ENCODE results near the gene RGS9BP.
"Not testable (repeated sequence)": the region's sequence is repeated elsewhere in the genome, so short reads cannot be mapped to it uniquely, and the experiment has no call there.

Gene RGS9BP

DNA sequence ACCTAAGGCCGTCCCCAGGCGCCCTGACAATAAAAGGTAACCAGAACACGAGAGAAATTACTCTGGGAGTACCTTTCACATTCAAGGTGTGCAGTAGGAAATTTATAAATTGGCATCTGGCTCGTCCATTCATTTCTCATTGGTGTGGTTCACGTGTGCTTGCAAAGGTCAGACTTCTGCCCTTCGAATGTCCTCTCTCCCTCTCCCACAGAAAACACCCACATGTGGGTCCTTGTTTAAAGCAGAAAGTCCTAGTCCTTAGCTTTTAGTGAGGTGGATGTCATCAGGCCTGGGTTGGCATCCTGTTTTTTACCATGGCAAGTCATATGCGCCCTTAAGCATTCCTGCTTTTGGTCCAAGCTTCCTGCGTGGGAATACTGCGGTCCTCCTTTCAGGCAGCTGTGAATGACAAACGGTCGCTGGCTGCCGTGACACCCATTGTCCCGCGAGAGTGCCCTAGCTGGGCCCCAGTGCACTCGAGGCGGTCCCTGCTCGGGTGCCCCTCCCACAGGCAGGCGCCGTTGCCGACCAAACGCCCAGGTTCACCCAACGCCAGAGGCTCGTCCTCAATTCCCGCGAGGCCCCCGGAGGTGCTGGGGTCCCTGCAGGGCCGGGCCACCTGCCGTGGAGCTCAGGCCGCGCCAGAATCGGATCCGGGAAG, 15.8 kb downstream of the RGS9BP start, which contains the start of gene NUDT19:
NUDT19 (plus strand) TSS at position 531 of the 661 bp plus-strand sequence. CDS start 140 bp downstream, outside the sequence.
- TF ChIP-seq, protein P1, sequence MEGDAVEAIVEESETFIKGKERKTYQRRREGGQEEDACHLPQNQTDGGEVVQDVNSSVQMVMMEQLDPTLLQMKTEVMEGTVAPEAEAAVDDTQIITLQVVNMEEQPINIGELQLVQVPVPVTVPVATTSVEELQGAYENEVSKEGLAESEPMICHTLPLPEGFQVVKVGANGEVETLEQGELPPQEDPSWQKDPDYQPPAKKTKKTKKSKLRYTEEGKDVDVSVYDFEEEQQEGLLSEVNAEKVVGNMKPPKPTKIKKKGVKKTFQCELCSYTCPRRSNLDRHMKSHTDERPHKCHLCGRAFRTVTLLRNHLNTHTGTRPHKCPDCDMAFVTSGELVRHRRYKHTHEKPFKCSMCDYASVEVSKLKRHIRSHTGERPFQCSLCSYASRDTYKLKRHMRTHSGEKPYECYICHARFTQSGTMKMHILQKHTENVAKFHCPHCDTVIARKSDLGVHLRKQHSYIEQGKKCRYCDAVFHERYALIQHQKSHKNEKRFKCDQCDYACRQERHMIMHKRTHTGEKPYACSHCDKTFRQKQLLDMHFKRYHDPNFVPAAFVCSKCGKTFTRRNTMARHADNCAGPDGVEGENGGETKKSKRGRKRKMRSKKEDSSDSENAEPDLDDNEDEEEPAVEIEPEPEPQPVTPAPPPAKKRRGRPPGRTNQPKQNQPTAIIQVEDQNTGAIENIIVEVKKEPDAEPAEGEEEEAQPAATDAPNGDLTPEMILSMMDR (IDR thresholded peaks at IDR 0.05; ENCODE audit: insufficient read depth, low read length, missing control alignments), result no peak
- no peak for DNase-seq (ENCODE audit: low read depth, low spot score)
- CTCF ChIA-PET, result interaction anchor here (0.6 to 1.3 kb wide), 7 partner anchors 8 to 281 kb away, joined by 3 to 5 read pairs (median 3); partner anchors contain the start of genes CEP89 and FAAP24
- POLR2A ChIA-PET, result interaction anchor here (0.6 to 0.8 kb wide), 2 partner anchors 16 to 485 kb away, joined by 3 read pairs; partner anchors contain the start of gene ANKRD27
- peak within 1 kb of the TSS; percentile 71 for H3K4me3 ChIP-seq (ENCODE audit: low read depth, low read length)

DNA sequence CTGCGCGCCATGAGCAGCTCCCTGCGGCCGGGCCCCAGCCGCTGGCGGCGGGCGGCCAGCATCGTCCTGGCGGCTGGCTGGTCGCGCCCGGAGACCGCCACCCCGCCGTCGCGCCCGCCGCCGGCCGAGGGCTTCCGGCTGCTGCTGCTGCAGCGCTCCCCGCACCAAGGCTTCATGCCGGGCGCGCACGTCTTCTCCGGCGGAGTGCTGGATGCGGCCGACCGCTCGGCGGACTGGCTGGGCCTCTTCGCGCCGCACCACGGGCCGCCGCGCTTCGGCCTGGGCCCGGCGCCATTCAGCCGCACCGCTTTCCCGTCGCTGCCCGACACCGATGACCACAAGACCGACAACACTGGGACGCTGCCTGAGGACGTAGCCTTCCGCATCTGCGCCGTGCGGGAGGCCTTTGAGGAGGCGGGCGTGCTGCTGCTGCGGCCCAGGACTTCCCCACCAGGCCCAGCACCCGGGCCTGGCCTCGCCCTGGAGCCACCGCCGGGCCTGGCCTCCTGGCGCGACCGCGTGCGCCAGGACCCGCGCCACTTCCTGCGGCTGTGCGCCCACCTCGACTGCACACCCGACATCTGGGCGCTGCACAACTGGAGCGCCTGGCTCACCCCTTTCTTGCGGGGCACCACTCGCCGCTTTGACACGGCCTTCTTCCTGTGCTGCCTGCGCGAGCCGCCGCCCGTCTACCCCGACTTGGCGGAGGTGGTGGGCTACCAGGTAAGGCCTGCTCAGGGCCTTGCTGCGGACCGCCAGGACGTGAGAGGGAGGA, 16.5 kb downstream of the RGS9BP start:
- ChIA-PET POLR2A (interaction anchor here (0.8 kb wide), 1 partner anchor 484 kb away, joined by 3 read pairs; no protein-coding TSS in a partner anchor), CTCF (interaction anchor here (0.6 to 1.9 kb wide), 6 partner anchors 8 to 280 kb away, joined by 3 to 6 read pairs (median 3); partner anchors contain the start of genes CEP89 and FAAP24)
- H3K4me3 ChIP-seq (ENCODE audit: low read depth, low read length), result peak overlapping the region; percentile 71
- DNase-seq (ENCODE audit: low read depth, low spot score), result no peak
- TF ChIP-seq, protein P1 (IDR thresholded peaks at IDR 0.05; ENCODE audit: insufficient read depth, low read length, missing control alignments), result no peak

DNA sequence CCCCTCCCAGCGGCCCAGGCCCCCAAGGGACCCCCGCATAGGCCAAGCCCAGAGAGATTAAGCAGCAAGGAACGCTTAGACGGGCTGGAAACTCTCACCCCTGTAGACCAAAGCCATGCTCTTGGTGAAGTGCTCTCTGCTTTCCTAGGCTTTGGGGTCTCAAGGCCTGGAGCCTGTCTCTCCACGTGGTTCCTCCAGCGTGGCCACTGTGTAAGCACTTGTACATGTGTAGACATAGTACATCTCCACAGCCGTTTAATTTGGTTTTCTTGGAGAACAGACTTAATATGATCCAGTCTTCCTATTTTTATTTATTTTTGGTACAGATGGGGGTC, 17.0 kb downstream of the RGS9BP start:
- H3K4me3 ChIP-seq (ENCODE audit: low read depth, low read length), result peak overlapping the region; percentile 71
- no peak for DNase-seq (ENCODE audit: low read depth, low spot score)
- ChIA-PET CTCF (interaction anchor here (1.9 kb wide), 1 partner anchor 15 kb away, joined by 6 read pairs; no protein-coding TSS in a partner anchor), POLR2A (no interaction called here)
- TF ChIP-seq, protein P1 (IDR thresholded peaks at IDR 0.05; ENCODE audit: insufficient read depth, low read length, missing control alignments), result no peak

DNA sequence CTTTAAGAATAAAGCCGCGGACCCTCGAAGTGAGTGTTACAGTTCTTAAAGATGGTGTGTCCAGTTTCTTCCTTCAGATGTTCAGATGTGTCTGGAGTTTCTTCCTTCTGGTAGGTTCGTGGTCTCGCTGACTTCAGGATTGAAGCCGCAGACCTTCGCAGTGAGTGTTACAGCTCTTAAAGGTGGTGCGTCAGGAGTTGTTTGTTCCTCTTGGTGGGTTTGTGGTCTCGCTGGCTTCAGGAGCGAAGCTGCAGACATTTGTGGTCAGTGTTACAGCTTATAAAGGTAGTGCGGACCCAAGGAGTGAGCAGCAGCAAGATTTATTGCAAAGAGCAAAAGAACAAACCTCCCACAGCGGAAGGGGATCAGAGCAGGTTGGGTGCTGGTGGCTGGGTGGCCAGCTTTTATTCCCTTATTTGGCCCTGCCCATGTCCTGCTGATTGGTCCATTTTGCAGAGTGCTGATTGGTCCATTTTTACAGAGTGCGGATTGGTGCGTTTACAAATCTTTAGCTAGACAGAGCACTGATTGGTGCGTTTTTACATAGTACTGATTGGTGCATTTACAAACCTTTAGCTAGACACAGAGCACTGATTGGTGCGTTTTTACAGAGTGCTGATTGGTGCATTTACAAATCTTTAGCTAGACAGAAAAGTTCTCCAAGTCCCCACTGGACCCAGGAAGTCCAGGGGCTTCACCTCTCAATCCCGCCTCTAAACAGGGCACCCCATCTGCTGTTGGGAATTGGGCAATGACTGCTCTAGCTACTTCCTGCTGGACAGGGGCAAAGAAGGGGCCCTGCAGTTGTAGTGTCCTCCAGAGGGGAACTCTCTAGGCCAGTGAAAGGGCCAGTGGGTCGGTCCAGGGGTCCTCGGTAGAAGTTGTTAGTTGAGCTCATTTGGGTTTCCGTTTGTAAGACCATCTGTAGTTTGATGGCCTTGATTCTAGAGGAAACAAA, 17.8 kb downstream of the RGS9BP start:
- CTCF ChIA-PET, result interaction anchor here (1.9 kb wide), 1 partner anchor 16 kb away, joined by 6 read pairs; no protein-coding TSS in a partner anchor
- peak overlapping the region; percentile 71 for H3K4me3 ChIP-seq (ENCODE audit: low read depth, low read length)
- DNase-seq (ENCODE audit: low read depth, low spot score); POLR2A ChIA-PET: not testable (repeated sequence)

DNA sequence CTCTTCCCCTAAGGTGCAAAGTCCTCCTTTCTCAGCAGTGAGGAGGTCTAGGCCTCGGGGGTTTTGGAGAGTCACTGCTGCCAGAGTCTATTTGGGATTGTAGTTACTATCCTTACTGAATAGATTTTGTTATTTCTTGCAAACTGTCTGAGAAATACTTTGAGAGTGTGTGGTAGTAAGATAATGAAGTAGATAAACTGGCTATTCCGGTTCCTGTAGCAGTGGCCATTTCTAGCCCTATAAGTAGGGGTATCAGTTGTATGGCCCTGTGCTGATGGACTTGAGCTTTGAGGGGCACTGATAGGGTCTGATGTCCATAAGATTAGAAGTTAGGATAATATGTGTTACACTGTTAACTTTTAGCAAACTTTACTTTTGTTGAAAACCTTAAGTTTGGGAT, 18.7 kb downstream of the RGS9BP start:
- POLR2A ChIA-PET; DNase-seq (ENCODE audit: low read depth, low spot score); H3K4me3 ChIP-seq (ENCODE audit: low read depth, low read length): not testable (repeated sequence)
- CTCF ChIA-PET, result interaction anchor here (1.9 kb wide), 1 partner anchor 16 kb away, joined by 6 read pairs; no protein-coding TSS in a partner anchor

DNA sequence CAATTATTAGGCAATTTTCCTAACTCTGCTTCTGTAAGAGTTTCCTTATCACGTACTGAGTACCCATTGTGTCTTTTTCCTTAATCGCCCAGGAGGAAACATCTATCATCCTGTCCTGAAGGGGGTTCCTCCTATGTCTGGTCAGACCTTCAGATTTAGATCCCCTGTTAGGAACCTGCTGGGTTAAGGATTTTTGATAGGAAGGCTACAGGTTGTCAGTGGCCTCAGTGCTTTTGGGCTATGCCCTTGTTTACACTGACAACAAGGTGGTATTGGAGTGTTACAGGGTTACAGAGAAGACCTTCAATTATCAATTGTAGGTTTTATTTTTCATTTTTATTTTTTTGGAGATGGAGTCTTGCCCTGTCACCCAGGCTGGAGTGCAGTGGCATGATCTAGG, 19.2 kb downstream of the RGS9BP start:
- DNase-seq (ENCODE audit: low read depth, low spot score); H3K4me3 ChIP-seq (ENCODE audit: low read depth, low read length); CTCF ChIA-PET; POLR2A ChIA-PET: not testable (repeated sequence)

DNA sequence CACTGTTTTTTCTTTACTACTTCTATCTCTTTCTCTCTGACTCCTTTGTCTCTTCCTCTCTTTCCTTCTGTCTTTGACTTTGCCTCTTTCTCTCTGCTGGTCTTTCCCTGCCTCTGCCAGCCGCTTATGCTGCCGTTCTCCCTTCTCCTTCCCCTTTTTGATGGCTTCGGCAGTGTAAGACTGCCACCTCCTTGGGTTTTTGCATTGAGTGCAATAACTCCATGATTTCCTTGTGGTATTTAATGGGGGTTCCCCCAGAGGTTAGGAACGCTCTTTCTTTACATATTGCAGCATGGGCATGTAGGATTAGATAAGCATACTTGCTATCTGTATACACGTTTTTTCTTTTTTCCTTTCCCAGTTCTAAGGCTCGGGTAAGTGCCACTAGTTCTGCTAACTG, 19.9 kb downstream of the RGS9BP start:
- POLR2A ChIA-PET; H3K4me3 ChIP-seq (ENCODE audit: low read depth, low read length); CTCF ChIA-PET; DNase-seq (ENCODE audit: low read depth, low spot score): not testable (repeated sequence)

DNA sequence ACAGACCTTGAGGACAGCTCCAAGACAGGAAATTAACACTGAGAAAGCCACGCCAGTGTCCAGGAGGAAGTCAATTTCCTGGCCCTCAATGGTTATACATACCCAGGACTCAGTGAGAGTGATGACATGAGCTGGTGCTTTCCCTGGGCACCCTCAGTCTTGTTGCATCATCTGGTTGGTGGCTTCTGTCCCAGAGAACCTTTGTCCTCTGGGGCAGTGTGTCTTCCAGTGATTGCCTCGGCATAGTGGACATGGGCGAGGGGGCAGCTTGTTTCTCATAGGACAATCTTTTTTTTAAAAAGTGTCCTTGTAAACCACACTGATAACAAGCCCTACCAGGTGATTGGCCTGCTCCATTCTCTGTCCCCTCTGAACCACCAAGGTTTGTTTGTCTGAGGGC, 21.1 kb downstream of the RGS9BP start:
- CTCF ChIA-PET, POLR2A ChIA-PET: not testable (repeated sequence)

DNA sequence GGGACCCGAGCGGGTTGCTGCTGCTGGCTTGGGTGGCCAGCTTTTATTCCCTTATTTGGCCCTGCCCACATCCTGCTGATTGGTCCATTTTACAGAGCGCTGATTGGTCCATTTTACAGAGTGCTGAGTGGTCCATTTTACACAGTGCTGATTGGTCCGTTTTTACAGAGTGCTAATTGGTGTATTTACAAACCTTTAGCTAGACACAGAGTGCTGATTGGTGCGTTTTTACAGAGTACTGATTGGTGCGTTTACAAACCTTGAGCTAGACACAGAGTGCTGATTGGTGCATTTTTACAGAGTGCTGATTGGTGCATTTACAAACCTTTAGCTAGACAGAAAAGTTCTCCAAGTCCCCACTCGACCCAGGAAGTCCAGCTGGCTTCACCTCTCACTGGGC, 24.5 kb downstream of the RGS9BP start:
- POLR2A ChIA-PET; H3K4me3 ChIP-seq (ENCODE audit: low read depth, low read length); DNase-seq (ENCODE audit: low read depth, low spot score): not testable (repeated sequence)
- CTCF ChIA-PET, result interaction anchor here (1.2 kb wide), 1 partner anchor 9 kb away, joined by 3 read pairs; the partner anchor contains the start of gene NUDT19

More for the DNA sequence above, 21.1 kb downstream of the RGS9BP start:
- not testable (repeated sequence) for H3K4me3 ChIP-seq (ENCODE audit: low read depth, low read length); DNase-seq (ENCODE audit: low read depth, low spot score)
